K562 (cell line): Measurements from ENCODE around the gene SERGEF. TPM values are rescaled to one million over a fixed set of nuclear protein-coding genes. Genes with fewer than 3 reads are reported as not detected.

Experiments
- ATAC-seq: fragments of 200-7000 bp; cut with Tn5 transposase; 3 replicates; pipeline ENCODE4 v1.9.1; 2020; ENCODE audit warnings: moderate library complexity
- BruUV-seq: library from RNA; stranded (reverse); fragments of 400-500 nt; replicated peaks from 2 replicates; lab custom pipeline; 2021; lab: Mats Ljungman, UMichigan
- CTCF ChIA-PET: fragments of 300-600 bp; formaldehyde crosslinking; extraction: SDS; loops from one replicate; lab custom pipeline; 2021; ENCODE audit warnings: low intra/inter-chr PET ratio; lab: Yijun Ruan, JAX
- POLR2A ChIA-PET: fragments of 300-600, 350-650 bp; sonication (Branson Sonifier 250); formaldehyde crosslinking; extraction: SDS; loops from one replicate; lab custom pipeline; 2021; ENCODE audit warnings: antibody characterized with exemption, inconsistent platforms; lab: Yijun Ruan, JAX
- DNase-seq, 4 experiments: peaks; one replicate each; pipeline versions ENCODE4 v3.0.0 to v3.0.0-alpha.2; 2011 to 2018; ENCODE audit warnings: low spot score in 3 of 4, mixed read lengths in 3 of 4; ENCODE audit errors: extremely low read depth in 1 of 4
- FAIRE-seq: peaks from 2 replicates; lab custom pipeline; 2011; peaks lifted over from hg19 to GRCh38; lab: Jason Lieb, UNC
- H2AFZ ChIP-seq: 2 replicates; pipeline ENCODE4 v1.6.0; 2011; ENCODE audit warnings: low read depth, low read length, control low read depth, inconsistent platforms
- H3K27ac ChIP-seq: fragments of 200-600 bp; 3 replicates; pipeline ENCODE4 v1.8.0; 2011; ENCODE audit warnings: low read depth, mild to moderate bottlenecking, control low read depth, inconsistent platforms, low read length, moderate library complexity, mixed read lengths; ENCODE audit errors: extremely low read depth
- H3K27me3 ChIP-seq, 2 experiments: fragments of 300-600 bp in 1 of 2; 2 replicates in 1 of 2; 3 replicates in 1 of 2; pipeline versions ENCODE4 v1.6.0 to v1.8.0; 2011; ENCODE audit warnings: inconsistent platforms in 2 of 2, low read length in 2 of 2, mild to moderate bottlenecking in 1 of 2, mixed read lengths in 1 of 2, moderate library complexity in 1 of 2; ENCODE audit not compliant: control insufficient read depth in 2 of 2, insufficient read depth in 2 of 2
- H3K36me3 ChIP-seq: fragments of 300-600 bp; 3 replicates; pipeline ENCODE4 v1.8.0; 2011; ENCODE audit warnings: mild to moderate bottlenecking, low read length, inconsistent platforms; ENCODE audit not compliant: control insufficient read depth, insufficient read depth
- H3K4me1 ChIP-seq, 2 experiments: fragments of 200-600 bp in 1 of 2; replicated peaks in 1 of 2; 2 replicates in 1 of 2; 3 replicates in 1 of 2; pipeline versions ENCODE4 v1.5.1 to v1.8.0; 2011; ENCODE audit warnings: inconsistent platforms in 2 of 2, low read length in 2 of 2, mild to moderate bottlenecking in 1 of 2, mixed read lengths in 1 of 2, moderate library complexity in 1 of 2; ENCODE audit not compliant: control insufficient read depth in 2 of 2, insufficient read depth in 2 of 2
- H3K4me2 ChIP-seq: 2 replicates; pipeline ENCODE4 v1.6.1; 2011; ENCODE audit warnings: low read length, control low read depth, inconsistent platforms, mixed read lengths; ENCODE audit not compliant: insufficient read depth
- H3K4me3 ChIP-seq: fragments of 200-600 bp; sonication (generic), shearing (Covaris generic); 2 replicates; pipeline ENCODE4 v1.5.1; 2016; ENCODE audit warnings: control low read depth, inconsistent platforms
- H3K79me2 ChIP-seq: fragments of 200-600 bp; 3 replicates; pipeline ENCODE4 v1.8.0; 2011; ENCODE audit warnings: low read length, inconsistent platforms; ENCODE audit not compliant: control insufficient read depth, insufficient read depth
- H3K9ac ChIP-seq, 2 experiments: 2 replicates each; pipeline versions ENCODE4 v1.6.0 to v1.6.1; 2011; ENCODE audit warnings: low read depth in 2 of 2, low read length in 2 of 2, control low read depth in 1 of 2, inconsistent platforms in 1 of 2, mild to moderate bottlenecking in 1 of 2, mixed read lengths in 1 of 2; ENCODE audit not compliant: insufficient read depth in 1 of 2
- H3K9me1 ChIP-seq: one replicate; pipeline ENCODE4 v1.6.0; 2011; ENCODE audit warnings: inconsistent platforms, mild to moderate bottlenecking, low read length, moderate library complexity; ENCODE audit not compliant: control insufficient read depth, insufficient read depth
- H3K9me3 ChIP-seq: replicated peaks from 2 replicates; pipeline ENCODE4 v1.5.1; 2011; ENCODE audit warnings: low read depth, low read length, inconsistent platforms; ENCODE audit not compliant: control insufficient read depth, insufficient read depth
- H4K20me1 ChIP-seq: replicated peaks from 2 replicates; pipeline ENCODE4 v1.6.1; 2011; ENCODE audit warnings: low read length, inconsistent platforms, mixed read lengths; ENCODE audit not compliant: control insufficient read depth, insufficient read depth
- ARID2 ChIP-seq: fragments of 450-650 bp; IDR thresholded peaks from 2 replicates; pipeline ENCODE4 v1.6.1; 2017; ENCODE audit warnings: antibody characterized with exemption, mild to moderate bottlenecking
- CBX5 ChIP-seq: IDR thresholded peaks from 2 replicates; pipeline ENCODE4 v1.6.1; 2014; ENCODE audit warnings: low read depth, borderline replicate concordance
- ERF ChIP-seq: fragments of 450-650 bp; formaldehyde crosslinking; IDR thresholded peaks from 2 replicates; pipeline ENCODE4 v1.4.0; 2020; ENCODE audit warnings: mild to moderate bottlenecking, mixed read lengths
- RNF2 ChIP-seq: sonication (generic); IDR thresholded peaks from 2 replicates; pipeline ENCODE4 v1.6.1; 2016
- TEAD4 ChIP-seq, 2 experiments: sonication (generic) in 1 of 2; formaldehyde crosslinking in 1 of 2; IDR thresholded peaks; 2 replicates each; pipeline versions ENCODE4 v1.6.1 to v1.8.0; 2012 to 2022; ENCODE audit warnings: borderline replicate concordance in 1 of 2, inconsistent platforms in 1 of 2, low read length in 1 of 2, mild to moderate bottlenecking in 1 of 2, missing genetic modification reagents in 1 of 2
- ZFP36 ChIP-seq: fragments of 150-350 bp; IDR thresholded peaks from 2 replicates; pipeline ENCODE4 v1.6.1; 2018; ENCODE audit warnings: low read length, low read depth; ENCODE audit not compliant: partially characterized antibody
- ZNF121 ChIP-seq: sonication (generic); formaldehyde crosslinking; conservative IDR thresholded peaks from 2 replicates; pipeline ENCODE4 v1.8.0; 2022; ENCODE audit warnings: missing genetic modification reagents
- WGBS: fragments of 100-300 bp; shearing (Covaris generic); methylation state at CpG from one replicate; pipeline ENCODE4 v1.1.6; 2016; ENCODE audit warnings: low coverage, mixed read lengths; ENCODE audit not compliant: insufficient coverage; ENCODE audit errors: missing lambda C conversion rate; 5-methylcytosine and 5-hydroxymethylcytosine counted together
- in situ Hi-C: fragments of 300-500 bp; cut with MboI; formaldehyde crosslinking; loops from 4 replicates; pipeline ENCODE4 v1.15.0; 2018; ENCODE audit warnings: inconsistent platforms, mixed read lengths
- intact Hi-C: fragments of 100-400 bp; cut with micrococcal nuclease; formaldehyde crosslinking; loops from 2 replicates; pipeline ENCODE4 v1.14.2; 2022
- polyA plus RNA-seq, 8 experiments: library from polyadenylated mRNA; depleted of rRNA in 4 of 8; stranded (reverse) in 5 of 8; unstranded in 3 of 8; fragments of >200 nt; fragmentation: Nextera tagmentation in 2 of 8; fragmentation: Illumina TruSeq in 1 of 8; extraction: Ambion mirVana in 2 of 8; extraction: Trizol in 1 of 8; gene quantifications; 2 replicates each; pipeline versions ENCODE4 v1.2.1 to v1.2.3, GENCODE V29; 2011 to 2014; ENCODE audit warnings: inconsistent platforms in 1 of 8, missing spikeins in 1 of 8
- total RNA-seq, 7 experiments: library from RNA; depleted of rRNA in 6 of 7; stranded (reverse); fragments of >200 nt in 6 of 7; fragmentation: Illumina TruSeq in 2 of 7; extraction: Trizol in 2 of 7; gene quantifications; 2 replicates each; pipeline versions ENCODE4 v1.2.1 to v1.2.3, GENCODE V29; 2011 to 2021; ENCODE audit warnings: low replicate concordance in 1 of 7

The SERGEF gene
- total and polyA plus RNA-seq, 9 of the 15 experiments (the other 6 are each of a cell fraction or from before 2014, with no cell fraction given) = 10.2 to 28.0 (median 19.9) TPM

GRCh38 chr11:17816232-17816931 is 196.5 kb downstream of the SERGEF start:
- Histone ChIP-seq H2AFZ (no peak overlapping the region), H3K9me3 (no peaks in the 10 kb centered on the region), H4K20me1 (peaks cover 7% of the 10 kb centered on the region; the same call in 1 of the 2 replicates), H3K9me1 (no peaks in the 10 kb centered on the region), H3K4me1 (no peaks in the 10 kb centered on the region), H3K36me3 (no peaks in the 10 kb centered on the region), H3K4me2 (no peak overlapping the region), H3K27ac (no peak overlapping the region), H3K27me3 (no peaks in the 10 kb centered on the region), H3K4me3 (no peak overlapping the region), H3K9ac (no peak overlapping the region), H3K79me2 (no peaks in the 10 kb centered on the region)
- no TSS peak for BruUV-seq
- intact Hi-C loops (no loop called here), in situ Hi-C loops (no loop called here)
- DNase-seq (no peak), ATAC-seq (no peak), FAIRE-seq (no peak)
- POLR2A ChIA-PET = interaction anchor here (1.2 kb wide), 1 partner anchor 14 kb away, joined by 3 read pairs; no protein-coding TSS in a partner anchor
- TF ChIP-seq ZFP36 (no peak), CBX5 (no peak), ERF (no peak), TEAD4 (IDR thresholded peaks at IDR 0.05; ENCODE audit: low read length) (no peak), TEAD4 (CRISPR knock-in tag; IDR thresholded peaks at IDR 0.05; ENCODE audit: borderline replicate concordance) (no peak), ZNF121 (CRISPR knock-in tag) (no peak), ARID2 (no peak), RNF2 (no peak)
- 25% methylated on average over 4 of the region's 4 CpGs for WGBS
- CTCF ChIA-PET = no interaction called here
